Endothelial cell of umbilical vein (primary cell): ENCODE measurements around the gene BCR. TPM values are rescaled to one million over a fixed set of nuclear protein-coding genes. Genes with fewer than 3 reads are reported as not detected.

Experiments
- BruUV-seq: library from RNA; stranded (reverse); fragments of 400-500 nt; replicated peaks from 2 replicates; lab custom pipeline; 2021; lab: Mats Ljungman, UMichigan
- CTCF ChIA-PET: fragments of 300-600, 350-600 bp; sonication (Branson Sonifier 250); formaldehyde crosslinking; loops from one replicate; lab custom pipeline; 2021; ENCODE audit warnings: antibody characterized with exemption, inconsistent platforms; lab: Charles Lee
- POLR2A ChIA-PET: fragments of 300-600, 350-600 bp; sonication (Branson Sonifier 250); formaldehyde crosslinking; loops from one replicate; lab custom pipeline; 2021; ENCODE audit warnings: antibody characterized with exemption, inconsistent platforms; lab: Charles Lee
- DNase-seq: peaks from one replicate; pipeline ENCODE4 v3.0.0-alpha.2; 2011; ENCODE audit warnings: low read depth, low spot score
- FAIRE-seq: peaks from 2 replicates; lab custom pipeline; 2011; peaks lifted over from hg19 to GRCh38; lab: Jason Lieb, UNC
- H2AFZ ChIP-seq: 2 replicates; pipeline ENCODE4 v1.6.0; 2012; ENCODE audit warnings: low read depth, low read length, control low read depth, inconsistent platforms
- H3K27ac ChIP-seq: 2 replicates; pipeline ENCODE4 v1.5.1; 2011; ENCODE audit warnings: low read depth, mild to moderate bottlenecking, control low read depth, low read length, moderate library complexity; ENCODE audit not compliant: insufficient read depth
- H3K27me3 ChIP-seq, 2 experiments: 2 replicates each; pipeline versions ENCODE4 v1.6.0 to v1.6.1; 2011; ENCODE audit warnings: low read length in 2 of 2, mixed read lengths in 1 of 2; ENCODE audit not compliant: control insufficient read depth in 2 of 2, insufficient read depth in 2 of 2
- H3K36me3 ChIP-seq, 2 experiments: 2 replicates in 1 of 2; 3 replicates in 1 of 2; pipeline ENCODE4 v1.5.1; 2011; ENCODE audit warnings: low read length in 2 of 2, mild to moderate bottlenecking in 1 of 2, moderate library complexity in 1 of 2; ENCODE audit not compliant: control insufficient read depth in 2 of 2, insufficient read depth in 2 of 2; ENCODE audit errors: extremely low read depth in 1 of 2
- H3K4me1 ChIP-seq: 3 replicates; pipeline ENCODE4 v1.5.1; 2011; ENCODE audit warnings: mild to moderate bottlenecking, low read length; ENCODE audit not compliant: control insufficient read depth, insufficient read depth; ENCODE audit errors: extremely low read depth
- H3K4me2 ChIP-seq: 2 replicates; pipeline ENCODE4 v1.6.1; 2011; ENCODE audit warnings: low read length, control low read depth, mixed read lengths; ENCODE audit not compliant: insufficient read depth
- H3K4me3 ChIP-seq, 3 experiments: fragments of 200-600 bp in 1 of 3; sonication (generic), shearing (Covaris generic) in 1 of 3; replicated peaks in 1 of 3; 2 replicates each; pipeline ENCODE4 v1.5.1; 2011 to 2016; ENCODE audit warnings: control low read depth in 3 of 3, low read length in 3 of 3, mild to moderate bottlenecking in 2 of 3, inconsistent platforms in 1 of 3, low read depth in 1 of 3, moderate library complexity in 1 of 3; ENCODE audit not compliant: insufficient read depth in 1 of 3
- H3K79me2 ChIP-seq: 2 replicates; pipeline ENCODE4 v1.6.0; 2012; ENCODE audit warnings: low read length, inconsistent platforms; ENCODE audit not compliant: control insufficient read depth, insufficient read depth
- H3K9ac ChIP-seq: replicated peaks from 2 replicates; pipeline ENCODE3; 2011; ENCODE audit warnings: low read length, control low read depth; ENCODE audit not compliant: insufficient read depth; ENCODE audit errors: extremely low read depth
- H3K9me1 ChIP-seq: replicated peaks from 3 replicates; pipeline ENCODE4 v1.6.0; 2011; ENCODE audit warnings: mild to moderate bottlenecking, low read length; ENCODE audit not compliant: control insufficient read depth, insufficient read depth; ENCODE audit errors: extremely low read depth
- H3K9me3 ChIP-seq: replicated peaks from 2 replicates; pipeline ENCODE4 v1.5.1; 2012; ENCODE audit warnings: low read length, inconsistent platforms; ENCODE audit not compliant: control insufficient read depth, insufficient read depth
- H4K20me1 ChIP-seq: replicated peaks from 2 replicates; pipeline ENCODE3; 2011; ENCODE audit warnings: mild to moderate bottlenecking, low read length; ENCODE audit not compliant: control insufficient read depth, insufficient read depth; ENCODE audit errors: extremely low read depth
- CTCF ChIP-seq, 2 donors: IDR thresholded peaks; 1 replicate in 1 of 2; 2 replicates in 1 of 2; pipeline ENCODE4 v1.5.1; 2011; ENCODE audit warnings: low read length in 2 of 2, mild to moderate bottlenecking in 2 of 2, moderate library complexity in 2 of 2, control low read depth in 1 of 2, inconsistent platforms in 1 of 2, low read depth in 1 of 2; ENCODE audit not compliant: insufficient read depth in 1 of 2; ENCODE audit errors: extremely low read depth in 1 of 2
- EZH2 ChIP-seq: IDR thresholded peaks from 2 replicates; pipeline ENCODE4 v1.6.1; 2012; ENCODE audit warnings: borderline replicate concordance, low read depth, mild to moderate bottlenecking, moderate library complexity, low read length, inconsistent platforms; ENCODE audit not compliant: severe bottlenecking
- FOS ChIP-seq: IDR thresholded peaks from 2 replicates; pipeline ENCODE4 v1.6.1; 2011; ENCODE audit warnings: mild to moderate bottlenecking, low read length, moderate library complexity, borderline replicate concordance; ENCODE audit not compliant: insufficient read depth
- GATA2 ChIP-seq: IDR thresholded peaks from 2 replicates; pipeline ENCODE4 v1.7.0; 2011; ENCODE audit warnings: low read depth, mild to moderate bottlenecking, moderate library complexity, mixed read lengths, low read length; ENCODE audit not compliant: insufficient read length, insufficient read depth
- JUN ChIP-seq: IDR thresholded peaks from 2 replicates; pipeline ENCODE4 v1.6.1; 2011; ENCODE audit warnings: borderline replicate concordance, low read depth; ENCODE audit not compliant: insufficient read length, insufficient read depth
- MAX ChIP-seq: IDR thresholded peaks from 2 replicates; pipeline ENCODE4 v1.6.1; 2011; ENCODE audit not compliant: insufficient read depth, insufficient read length
- MYC ChIP-seq: IDR thresholded peaks from one replicate; pipeline ENCODE4 v1.6.1; 2011; ENCODE audit warnings: mild to moderate bottlenecking, low read depth, low read length
- POLR2A ChIP-seq: IDR thresholded peaks from 2 replicates; pipeline ENCODE4 v1.6.1; 2012; ENCODE audit warnings: low read depth, mild to moderate bottlenecking, control low read depth, low read length
- POLR2AphosphoS5 ChIP-seq: IDR thresholded peaks from 2 replicates; pipeline ENCODE4 v1.6.1; 2012; ENCODE audit warnings: low read depth, mild to moderate bottlenecking, control low read depth, low read length, moderate library complexity; ENCODE audit not compliant: insufficient read depth
- dilution Hi-C: fragments of 300-500 bp; cut with MboI; formaldehyde crosslinking; loops from one replicate; pipeline ENCODE4 v1.15.0; 2019; ENCODE audit warnings: low sequenced_read_pairs; ENCODE audit not compliant: extremely low pct_ligation_motif_present
- intact Hi-C: fragments of 100-400 bp; cut with micrococcal nuclease; formaldehyde crosslinking; loops from one replicate; pipeline ENCODE4 v1.10.0; 2022
- polyA plus RNA-seq, 4 experiments: library from polyadenylated mRNA; depleted of rRNA in 3 of 4; stranded (reverse) in 3 of 4; unstranded in 1 of 4; fragments of >200 nt; gene quantifications; 2 replicates each; pipeline versions ENCODE4 v1.2.1 to v1.2.3, GENCODE V29; 2011 to 2012; ENCODE audit warnings: missing spikeins in 1 of 4
- total RNA-seq: library from RNA; stranded (reverse); gene quantifications from 2 replicates; pipeline ENCODE4 v1.2.3, GENCODE V29; 2021

Gene BCR
- total and polyA plus RNA-seq, 2 donors (not counting 3 experiments of a cell fraction or from before 2014, with no cell fraction given): 129 to 141 TPM

GRCh38 chr22:23294221-23294620 is 113.9 kb downstream of the BCR start:
- H3K9ac ChIP-seq: no peak overlapping the region
- dilution Hi-C loops (no loop called here), intact Hi-C loops (no loop called here)
- H4K20me1 ChIP-seq: no peaks in the 10 kb centered on the region
- no peak for DNase-seq
- peaks cover 5% of the 10 kb centered on the region for H3K4me1 ChIP-seq
- H3K4me3 ChIP-seq: no peak overlapping the region
- no peaks in the 10 kb centered on the region for H3K9me1 ChIP-seq
- H3K9me3 ChIP-seq: no peaks in the 10 kb centered on the region
- CTCF ChIA-PET: no interaction called here
- POLR2A ChIA-PET: no interaction called here
- peaks cover 25 to 69% of the 10 kb centered on the region in 2 experiments for H3K36me3 ChIP-seq
- TF ChIP-seq MYC (no peak), EZH2 (no peak), JUN (no peak), POLR2AphosphoS5 (no peak), FOS (no peak), POLR2A (no peak), MAX (no peak), CTCF (IDR thresholded peaks at IDR 0.05; ENCODE audit: extremely low read depth in 1 of 2, insufficient read depth in 1 of 2, low read depth in 1 of 2, low read length in 2 of 2) (no peak), GATA2 (no peak)
- no peaks in the 10 kb centered on the region for H3K27me3 ChIP-seq
- no peak for FAIRE-seq
- H3K4me2 ChIP-seq: no peak overlapping the region
- no peak overlapping the region for H3K27ac ChIP-seq
- H2AFZ ChIP-seq: no peak overlapping the region
- BruUV-seq: no TSS peak
- no peaks in the 10 kb centered on the region for H3K79me2 ChIP-seq
